A549 (cell line): ENCODE data around the gene PRSS2.

ENCODE experiments used
- TF ChIP-seq, protein P1 (sequence below): fragments of >200 bp; sonication (Bioruptor Twin); formaldehyde crosslinking; IDR thresholded peaks from 3 replicates; pipeline ENCODE4 v1.5.1; 2016
- TF ChIP-seq, protein P2 (sequence below): fragments of 200-600 bp; sonication (generic); IDR thresholded peaks from 2 replicates; pipeline ENCODE4 v1.6.1; 2016; ENCODE audit warnings: antibody characterized with exemption, mild to moderate bottlenecking, moderate library complexity

DNA sequence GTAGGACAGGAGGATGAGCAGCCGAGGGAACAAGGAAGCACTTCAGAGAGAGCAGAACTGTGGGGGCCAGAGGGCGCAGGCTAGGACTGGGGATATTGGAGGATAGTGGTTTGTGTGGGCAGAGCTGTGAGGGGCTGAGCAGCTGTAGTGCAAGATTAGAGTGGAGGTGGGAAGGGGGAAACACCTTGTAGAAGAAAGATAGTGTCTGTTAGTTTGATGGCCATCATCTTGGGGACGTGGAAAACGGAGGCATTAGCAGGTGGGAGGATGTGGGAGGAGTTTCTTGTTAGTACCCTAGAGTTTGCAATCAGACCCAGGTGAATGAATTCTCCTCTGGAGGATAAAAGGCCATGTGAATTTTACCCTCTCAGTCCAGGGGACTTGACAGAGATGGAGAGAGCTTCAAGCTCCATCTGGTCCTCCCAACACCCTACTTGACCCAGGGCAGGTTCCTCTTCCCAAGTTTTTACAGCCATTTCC, 34.0 kb downstream of the PRSS2 start:
- TF ChIP-seq, protein P1, sequence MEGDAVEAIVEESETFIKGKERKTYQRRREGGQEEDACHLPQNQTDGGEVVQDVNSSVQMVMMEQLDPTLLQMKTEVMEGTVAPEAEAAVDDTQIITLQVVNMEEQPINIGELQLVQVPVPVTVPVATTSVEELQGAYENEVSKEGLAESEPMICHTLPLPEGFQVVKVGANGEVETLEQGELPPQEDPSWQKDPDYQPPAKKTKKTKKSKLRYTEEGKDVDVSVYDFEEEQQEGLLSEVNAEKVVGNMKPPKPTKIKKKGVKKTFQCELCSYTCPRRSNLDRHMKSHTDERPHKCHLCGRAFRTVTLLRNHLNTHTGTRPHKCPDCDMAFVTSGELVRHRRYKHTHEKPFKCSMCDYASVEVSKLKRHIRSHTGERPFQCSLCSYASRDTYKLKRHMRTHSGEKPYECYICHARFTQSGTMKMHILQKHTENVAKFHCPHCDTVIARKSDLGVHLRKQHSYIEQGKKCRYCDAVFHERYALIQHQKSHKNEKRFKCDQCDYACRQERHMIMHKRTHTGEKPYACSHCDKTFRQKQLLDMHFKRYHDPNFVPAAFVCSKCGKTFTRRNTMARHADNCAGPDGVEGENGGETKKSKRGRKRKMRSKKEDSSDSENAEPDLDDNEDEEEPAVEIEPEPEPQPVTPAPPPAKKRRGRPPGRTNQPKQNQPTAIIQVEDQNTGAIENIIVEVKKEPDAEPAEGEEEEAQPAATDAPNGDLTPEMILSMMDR, result no peak
- TF ChIP-seq, protein P2, sequence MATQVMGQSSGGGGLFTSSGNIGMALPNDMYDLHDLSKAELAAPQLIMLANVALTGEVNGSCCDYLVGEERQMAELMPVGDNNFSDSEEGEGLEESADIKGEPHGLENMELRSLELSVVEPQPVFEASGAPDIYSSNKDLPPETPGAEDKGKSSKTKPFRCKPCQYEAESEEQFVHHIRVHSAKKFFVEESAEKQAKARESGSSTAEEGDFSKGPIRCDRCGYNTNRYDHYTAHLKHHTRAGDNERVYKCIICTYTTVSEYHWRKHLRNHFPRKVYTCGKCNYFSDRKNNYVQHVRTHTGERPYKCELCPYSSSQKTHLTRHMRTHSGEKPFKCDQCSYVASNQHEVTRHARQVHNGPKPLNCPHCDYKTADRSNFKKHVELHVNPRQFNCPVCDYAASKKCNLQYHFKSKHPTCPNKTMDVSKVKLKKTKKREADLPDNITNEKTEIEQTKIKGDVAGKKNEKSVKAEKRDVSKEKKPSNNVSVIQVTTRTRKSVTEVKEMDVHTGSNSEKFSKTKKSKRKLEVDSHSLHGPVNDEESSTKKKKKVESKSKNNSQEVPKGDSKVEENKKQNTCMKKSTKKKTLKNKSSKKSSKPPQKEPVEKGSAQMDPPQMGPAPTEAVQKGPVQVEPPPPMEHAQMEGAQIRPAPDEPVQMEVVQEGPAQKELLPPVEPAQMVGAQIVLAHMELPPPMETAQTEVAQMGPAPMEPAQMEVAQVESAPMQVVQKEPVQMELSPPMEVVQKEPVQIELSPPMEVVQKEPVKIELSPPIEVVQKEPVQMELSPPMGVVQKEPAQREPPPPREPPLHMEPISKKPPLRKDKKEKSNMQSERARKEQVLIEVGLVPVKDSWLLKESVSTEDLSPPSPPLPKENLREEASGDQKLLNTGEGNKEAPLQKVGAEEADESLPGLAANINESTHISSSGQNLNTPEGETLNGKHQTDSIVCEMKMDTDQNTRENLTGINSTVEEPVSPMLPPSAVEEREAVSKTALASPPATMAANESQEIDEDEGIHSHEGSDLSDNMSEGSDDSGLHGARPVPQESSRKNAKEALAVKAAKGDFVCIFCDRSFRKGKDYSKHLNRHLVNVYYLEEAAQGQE, result no peak
